NCI-H2196 treated with DMSO at 0.1 percent for 48 hours (cell line): Measurements from ENCODE around the gene LRP3.

ENCODE experiments used
- DNase-seq: peaks from one replicate; lab custom pipeline; 2025; ENCODE audit not compliant: unreplicated experiment; lab: John Stamatoyannopoulos, UW

LRP3 gene

DNA sequence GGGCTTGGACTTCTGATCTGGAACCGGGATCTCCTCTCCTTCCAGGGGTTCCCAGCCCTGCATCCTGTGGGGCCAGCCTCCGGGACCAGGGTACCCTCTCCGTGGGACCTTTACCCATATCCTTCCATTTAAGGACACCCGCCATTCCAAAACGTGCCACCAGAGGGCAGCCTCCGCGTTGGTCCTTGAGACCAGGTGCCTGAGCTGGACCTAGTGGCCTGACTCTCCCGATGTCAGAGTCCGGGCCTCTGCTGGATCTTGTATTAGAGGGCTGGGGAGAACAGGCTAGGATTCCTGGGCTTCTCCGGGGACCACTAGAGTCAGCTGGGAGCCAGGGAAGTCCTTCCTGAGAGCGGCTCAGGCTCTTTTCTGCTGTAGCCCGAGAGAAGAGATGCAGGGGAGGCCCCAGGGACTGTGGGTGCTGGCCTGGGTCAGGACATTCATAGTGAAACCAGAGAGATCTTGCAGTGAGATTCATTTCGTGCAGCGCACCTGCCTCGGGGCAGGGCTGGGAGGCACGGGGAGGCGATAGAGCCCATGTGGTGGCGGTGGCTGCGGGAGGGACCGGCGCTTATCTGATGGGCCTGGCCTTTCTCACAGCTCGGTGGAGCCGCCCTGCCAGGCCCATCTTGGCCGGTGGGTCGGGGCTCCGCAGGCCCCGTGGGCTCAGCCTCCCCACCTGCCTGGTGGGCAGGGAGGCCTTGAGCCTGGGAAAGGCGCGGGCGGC lies 41.3 kb downstream of the LRP3 start:
- DNase-seq = peak; percentile 25

GRCh38 chr19:33235996-33236350 lies 41.8 kb downstream of the LRP3 start:
- no peak for DNase-seq

DNA sequence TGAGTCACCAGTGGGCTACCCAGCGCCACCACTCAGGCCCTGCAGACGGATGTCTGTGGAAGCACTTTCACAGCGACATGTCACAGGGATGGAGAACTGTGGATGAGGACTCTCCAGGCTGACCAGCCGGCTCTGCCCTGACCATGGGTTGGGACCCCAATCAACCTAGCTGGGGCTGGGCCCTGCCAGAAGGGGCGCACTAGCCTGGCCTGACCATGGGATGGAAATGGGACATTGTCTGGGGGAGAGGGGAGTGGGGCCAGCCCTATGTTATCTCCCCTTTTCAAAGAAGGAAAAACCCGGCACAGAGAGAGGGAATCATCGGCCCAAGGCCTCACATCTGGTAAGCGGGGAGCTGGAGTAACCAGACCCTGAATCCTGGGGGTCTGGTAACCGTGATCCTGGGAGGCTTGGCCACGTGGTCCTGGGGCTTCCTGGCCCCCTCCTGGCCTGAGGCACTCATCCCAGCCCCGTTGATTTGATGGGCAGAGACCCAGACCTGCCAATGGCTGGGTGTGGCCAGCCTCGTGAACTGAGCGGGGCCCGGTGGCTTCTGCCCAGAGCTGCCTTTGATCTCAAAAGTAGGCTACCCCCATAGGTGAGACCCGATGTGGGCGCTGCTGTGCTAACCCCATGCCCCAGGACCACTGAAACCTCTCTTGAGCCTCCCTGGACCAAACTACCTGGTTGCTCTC lies 42.7 kb downstream of the LRP3 start:
- no peak for DNase-seq

- no peak for DNase-seq
Measured at GRCh38 chr19:33238481-33239149, 44.5 kb downstream of the LRP3 start.

DNA sequence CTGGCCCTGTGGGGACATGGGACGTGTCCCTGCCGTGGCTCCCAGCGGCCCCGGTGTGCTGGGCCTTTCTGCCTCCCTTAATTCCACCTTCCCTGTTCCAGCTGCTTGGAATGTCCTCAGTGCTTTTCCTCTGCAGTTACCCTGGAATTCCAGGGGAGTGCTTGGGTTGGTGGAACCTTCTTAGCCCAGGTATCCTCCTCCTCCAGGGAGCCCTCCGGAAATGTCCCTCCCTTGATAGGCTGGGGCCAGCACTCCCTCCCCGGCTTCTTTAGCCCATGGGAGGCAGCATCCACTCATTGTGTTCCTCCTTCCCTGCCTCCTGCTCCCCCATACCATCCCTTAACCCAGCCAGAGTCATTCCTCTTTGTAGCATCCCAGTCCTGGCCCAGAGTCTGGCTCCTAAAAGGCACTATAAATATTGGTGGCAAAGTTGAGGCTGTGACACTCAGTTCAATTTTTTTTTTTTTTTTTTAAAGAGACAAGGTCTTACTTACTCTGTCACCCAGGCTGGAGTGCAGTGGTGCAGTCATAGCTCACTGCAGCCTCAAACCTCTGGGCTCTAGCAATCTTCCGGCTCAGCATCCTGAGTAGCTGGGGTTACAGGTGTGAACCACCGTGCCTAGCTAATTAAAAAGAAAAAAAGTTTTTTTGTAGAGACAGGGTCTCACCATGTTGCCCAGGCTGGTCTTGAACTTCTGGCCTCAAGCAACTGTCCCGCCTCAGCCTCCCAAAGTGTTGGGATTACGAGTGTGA lies 45.3 kb downstream of the LRP3 start:
- DNase-seq = no peak

DNA sequence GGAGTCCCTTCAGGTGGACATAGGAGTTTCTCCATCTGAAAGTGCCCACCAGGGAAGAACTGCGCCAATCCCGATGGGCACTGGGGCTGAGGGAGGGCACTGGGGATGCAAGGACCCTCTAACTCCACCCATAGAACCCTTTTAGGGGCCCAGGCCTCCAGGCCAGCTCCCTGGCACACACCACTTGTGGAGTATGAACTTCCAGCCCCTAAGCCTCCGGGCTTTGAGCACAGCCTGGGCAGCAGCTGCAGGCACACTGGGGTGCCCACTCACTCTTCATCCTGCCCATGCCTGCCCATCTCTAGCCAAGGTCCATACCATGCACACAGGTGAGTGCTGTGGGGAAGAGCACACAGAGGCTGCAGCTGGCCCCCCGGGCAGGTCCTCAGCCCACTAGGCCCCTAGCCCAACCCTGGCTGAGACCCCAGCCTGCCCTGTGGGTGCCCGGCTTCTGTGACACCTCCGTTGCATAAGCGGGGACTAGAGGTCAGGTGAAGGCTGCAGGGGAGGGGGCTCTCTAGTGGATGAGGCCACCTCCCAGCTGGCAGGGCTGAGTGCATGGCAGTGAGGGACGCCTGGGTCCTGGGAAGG lies 46.1 kb downstream of the LRP3 start:
- no peak for DNase-seq

GRCh38 chr19:33241091-33241529 lies 47.0 kb downstream of the LRP3 start:
- no peak for DNase-seq

- no peak for DNase-seq
Measured at GRCh38 chr19:33241530-33242101, 47.5 kb downstream of the LRP3 start.

DNA sequence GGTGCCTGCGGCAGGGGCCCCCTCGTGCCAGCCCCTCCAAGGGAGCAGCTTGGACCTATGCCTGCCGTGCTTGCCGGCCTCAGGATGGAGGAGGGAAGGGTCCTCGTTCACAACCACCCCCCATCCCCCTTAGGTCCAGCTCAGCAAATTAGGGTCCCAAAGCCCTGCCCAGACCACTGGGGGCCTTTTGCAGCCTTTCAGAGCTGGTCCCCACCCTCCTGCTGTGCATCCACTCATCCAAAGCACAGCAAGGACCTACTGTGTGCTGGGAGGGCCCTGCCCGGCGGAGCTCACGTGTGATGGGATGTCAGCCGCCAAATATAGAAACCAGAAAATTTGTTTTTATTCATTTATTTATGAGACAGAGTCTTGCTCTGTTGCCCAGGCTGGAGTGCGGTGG lies 48.0 kb downstream of the LRP3 start:
- DNase-seq = no peak

DNA sequence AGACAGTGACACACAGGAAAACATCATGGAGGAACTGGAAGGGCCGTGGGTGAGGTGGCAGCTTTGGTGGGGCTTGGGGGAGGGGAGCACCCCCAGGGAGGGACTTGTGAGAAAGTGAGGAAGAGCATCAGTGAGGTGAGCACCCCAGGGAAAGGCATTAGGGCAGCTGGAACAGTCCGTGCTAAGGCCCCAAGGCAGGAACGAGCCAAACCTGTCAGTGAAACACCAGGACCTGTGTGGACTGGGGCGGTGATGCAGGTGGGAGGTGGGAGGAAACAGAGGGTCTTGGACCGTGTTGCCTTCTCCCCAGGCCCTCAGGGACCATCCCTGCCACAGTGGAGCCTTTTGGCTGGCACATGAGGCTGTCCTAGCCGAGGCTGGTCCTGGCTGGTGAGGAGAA lies 48.8 kb downstream of the LRP3 start:
- DNase-seq = no peak

DNA sequence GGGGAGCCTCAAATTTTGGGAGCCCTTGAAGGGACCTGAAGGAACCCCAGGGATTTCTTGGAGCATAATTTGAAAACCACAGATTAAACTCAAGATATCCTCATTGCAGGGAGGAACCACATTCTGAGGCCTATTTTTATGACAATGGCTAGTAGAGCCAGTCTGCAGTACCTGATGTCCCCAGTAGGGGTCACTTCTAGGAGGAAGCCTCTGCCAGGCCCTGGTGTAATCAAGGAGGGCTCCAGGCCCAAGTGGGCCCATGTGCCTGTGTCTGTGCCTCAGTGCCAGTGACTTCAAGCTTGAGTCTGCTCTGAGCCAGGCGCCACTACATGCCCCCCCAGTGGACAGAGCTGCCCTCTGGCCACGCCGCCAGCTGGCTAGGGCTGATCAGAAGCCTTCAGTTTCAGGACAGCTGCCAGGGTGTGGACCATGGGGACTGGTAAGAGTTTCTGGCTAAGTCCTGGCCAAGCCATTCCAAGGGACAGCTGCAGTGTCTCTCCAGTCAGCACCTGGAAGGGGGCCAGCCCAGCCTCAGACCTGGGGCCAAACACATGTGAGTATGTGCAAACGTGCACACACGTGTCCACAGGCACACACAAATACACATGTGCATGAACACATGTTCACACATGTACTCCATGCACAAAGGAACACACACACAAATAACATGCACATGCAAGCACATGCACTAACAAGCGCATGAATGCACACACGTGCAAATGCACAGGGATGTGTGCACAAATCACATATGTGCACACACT lies 52.0 kb downstream of the LRP3 start:
- no peak for DNase-seq

DNA sequence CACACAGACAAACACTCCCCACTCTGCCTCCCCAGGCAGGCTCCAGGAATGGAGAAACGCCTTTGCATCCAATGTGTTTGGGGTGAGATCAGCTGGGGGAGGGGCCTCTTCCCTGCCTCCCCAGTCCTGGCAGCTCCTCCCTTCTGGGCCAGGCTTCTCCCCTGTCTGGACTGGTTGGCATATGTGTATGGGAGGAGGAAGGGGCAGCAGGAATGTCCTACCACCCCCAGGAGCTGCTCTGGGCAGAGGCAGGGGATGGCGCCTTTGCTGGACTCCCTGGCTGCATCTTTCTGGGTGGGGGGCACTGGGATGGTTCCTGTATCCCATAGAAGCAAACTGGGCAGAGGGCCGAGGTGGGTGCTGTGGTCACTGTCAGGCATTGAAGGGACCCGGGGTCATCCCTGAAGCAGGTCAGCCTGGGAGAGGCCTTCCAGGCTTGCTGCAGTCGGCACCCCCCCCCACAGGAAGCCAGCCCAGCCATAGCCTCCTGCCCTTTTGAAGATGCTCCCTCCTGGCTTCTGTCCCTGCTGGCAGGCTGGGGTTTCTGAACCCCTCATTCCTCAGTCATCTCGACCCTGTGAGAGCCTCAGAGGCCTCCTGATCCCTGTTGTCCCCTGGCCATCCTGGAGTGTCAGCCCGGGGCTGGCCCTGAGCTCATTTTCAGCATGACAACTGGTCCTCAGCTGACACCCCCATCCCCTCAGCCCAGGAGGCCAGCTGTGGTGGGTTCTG lies 52.7 kb downstream of the LRP3 start:
- DNase-seq = no peak

GRCh38 chr19:33247441-33247819 lies 53.3 kb downstream of the LRP3 start:
- no peak for DNase-seq

- no peak for DNase-seq
Measured at GRCh38 chr19:33248104-33248503, 54.0 kb downstream of the LRP3 start.

DNA sequence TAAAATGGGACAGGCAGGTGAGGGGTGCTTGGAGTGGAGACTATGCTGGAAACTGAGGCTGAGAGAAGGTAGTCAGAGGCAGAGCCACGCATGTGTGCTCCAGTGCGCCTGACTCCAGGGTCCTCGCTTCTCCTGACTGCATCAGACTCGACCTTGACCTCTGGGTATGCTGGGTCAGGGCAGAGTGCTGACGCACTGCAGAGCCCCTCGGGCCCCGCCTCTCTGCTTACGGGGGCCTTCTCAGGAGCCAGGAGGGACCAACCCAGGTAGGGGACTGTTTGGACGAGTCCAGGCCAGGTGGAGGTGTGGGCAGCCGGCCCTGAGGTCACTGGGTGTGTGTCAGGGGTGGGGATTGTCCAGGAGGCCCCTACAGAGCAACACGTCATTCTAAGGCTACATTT lies 54.4 kb downstream of the LRP3 start:
- no peak for DNase-seq

- DNase-seq = no peak
Measured at GRCh38 chr19:33248954-33249613, 55.0 kb downstream of the LRP3 start.

GRCh38 chr19:33249740-33250366 lies 55.7 kb downstream of the LRP3 start:
- DNase-seq = no peak

DNA sequence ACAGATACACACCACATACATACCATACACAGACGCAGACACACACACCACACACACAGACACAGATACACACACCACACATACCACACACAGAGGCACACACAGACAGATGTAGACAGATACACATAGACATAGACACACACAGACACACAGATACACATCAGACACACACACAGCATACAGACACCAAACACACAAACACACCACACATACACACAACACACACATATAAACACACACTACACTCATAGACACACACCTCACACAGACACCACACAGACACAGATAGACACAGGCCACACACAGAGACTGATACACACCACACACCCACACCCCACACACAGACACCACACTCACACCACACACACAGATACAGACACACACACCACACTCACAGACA lies 56.4 kb downstream of the LRP3 start:
- DNase-seq = no peak
